Left kidney (tissue), 2 donors: Measurements from ENCODE around the gene FN3K. TPM values are rescaled to one million over a fixed set of nuclear protein-coding genes. Genes with fewer than 3 reads are reported as not detected.
"Not testable (repeated sequence)": the region's sequence is repeated elsewhere in the genome, so short reads cannot be mapped to it uniquely, and the experiment has no call there.

Experiments
- DNase-seq: peaks from one replicate; pipeline ENCODE4 v3.0.0-alpha.2; 2013
- polyA plus RNA-seq: library from polyadenylated mRNA; unstranded; fragments of 120-200 nt; gene quantifications from one replicate; pipeline ENCODE4 v1.2.1, GENCODE V29; 2013; ENCODE audit not compliant: insufficient read length

Gene FN3K
- polyA plus RNA-seq, 1 donor = 29.7 TPM

DNA sequence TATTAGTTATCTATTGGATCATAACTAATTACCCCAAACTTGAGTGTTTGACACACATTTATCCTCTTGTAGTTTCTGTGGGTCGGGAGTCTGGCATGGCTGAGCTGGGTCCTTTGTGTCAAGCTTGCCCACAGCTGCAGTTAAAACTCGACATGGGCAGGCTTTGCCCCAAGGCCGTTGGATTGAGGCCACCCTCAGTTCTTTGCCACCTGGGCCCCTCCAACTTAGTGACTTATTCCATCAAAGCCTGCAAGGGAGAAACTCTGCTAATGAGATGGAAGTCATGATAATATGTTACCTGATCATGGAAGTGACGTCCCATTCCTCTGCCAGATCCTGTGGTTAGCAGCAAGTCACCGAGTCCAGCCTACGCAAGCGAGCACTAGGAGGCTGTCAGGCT lies 33.6 kb downstream of the FN3K start:
- no peak for DNase-seq

DNA sequence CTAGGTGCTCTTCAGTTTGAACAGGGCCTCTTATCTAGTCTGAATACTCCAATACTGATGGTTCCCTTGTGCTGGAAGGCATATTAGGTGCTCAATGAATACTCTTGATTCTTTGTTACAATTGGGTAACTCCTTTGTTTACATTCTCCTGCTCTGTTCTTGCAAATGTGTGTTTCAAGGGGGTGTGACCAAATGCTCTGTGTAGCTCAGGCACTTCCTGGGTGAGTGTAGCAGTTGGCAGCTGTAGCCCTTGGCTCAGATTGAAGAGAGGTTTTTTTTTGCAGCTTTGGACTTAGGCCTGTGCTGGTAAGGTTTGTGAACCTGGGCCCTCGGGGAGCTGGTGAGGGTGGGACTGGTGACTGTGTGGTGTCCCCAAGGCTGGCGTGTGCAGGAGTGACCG lies 36.6 kb downstream of the FN3K start:
- no peak for DNase-seq

DNA sequence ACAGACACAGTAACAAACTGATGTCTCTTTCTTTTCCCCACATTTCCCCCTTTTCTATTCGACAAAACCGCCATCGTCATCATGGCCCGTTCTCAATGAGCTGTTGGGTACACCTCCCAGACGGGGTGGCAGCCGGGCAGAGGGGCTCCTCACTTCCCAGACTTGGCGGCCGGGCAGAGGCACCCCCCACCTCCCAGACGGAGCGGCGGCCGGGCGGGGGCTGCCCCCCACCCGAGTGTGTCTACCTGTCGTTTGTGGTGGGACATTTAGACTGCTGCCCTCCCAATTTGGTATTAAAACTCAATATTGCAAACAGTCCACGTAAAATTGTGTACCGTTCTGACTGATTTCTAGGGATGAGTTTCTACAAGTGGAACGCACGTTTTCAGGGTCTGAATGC lies 39.0 kb downstream of the FN3K start:
- DNase-seq = not testable (repeated sequence)

DNA sequence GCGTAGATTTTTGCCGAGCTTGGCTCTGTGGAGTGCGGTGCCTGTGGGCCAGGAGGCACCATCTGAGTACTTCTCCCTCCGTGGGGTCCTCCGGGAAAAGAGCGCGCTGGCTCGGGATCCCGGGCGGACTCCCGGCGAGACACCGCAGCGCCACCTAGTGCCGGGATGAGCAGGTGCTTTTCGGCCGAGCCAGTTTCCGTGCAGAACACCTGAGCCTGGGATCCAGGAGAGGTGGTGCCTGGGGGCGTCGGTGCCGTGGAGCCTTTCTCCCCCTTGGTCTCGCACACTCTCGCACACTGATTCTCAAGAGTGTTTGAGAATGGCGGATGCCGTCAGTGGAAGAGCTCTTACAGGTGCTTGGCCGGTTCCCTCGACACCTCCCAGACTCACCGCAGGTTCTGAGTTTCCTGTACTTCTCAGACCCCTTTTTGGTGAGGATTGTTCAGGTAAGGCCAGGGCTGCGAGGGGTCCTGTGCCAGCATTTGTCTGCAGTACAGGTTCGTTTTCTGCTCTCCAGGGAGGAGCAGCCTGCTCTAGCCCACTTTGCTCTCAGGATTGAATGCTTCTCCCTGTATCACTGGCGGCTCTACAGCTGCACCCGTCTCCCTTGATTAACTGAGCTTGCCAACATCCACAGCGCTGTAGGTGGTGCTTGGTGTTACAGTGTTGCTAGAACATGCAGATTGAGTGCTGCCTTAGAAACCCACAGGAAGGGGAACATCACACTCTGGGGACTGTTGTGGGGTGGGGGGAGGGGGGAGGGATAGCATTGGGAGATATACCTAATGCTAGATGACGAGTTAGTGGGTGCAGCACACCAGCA lies 39.8 kb downstream of the FN3K start:
- no peak for DNase-seq

DNA sequence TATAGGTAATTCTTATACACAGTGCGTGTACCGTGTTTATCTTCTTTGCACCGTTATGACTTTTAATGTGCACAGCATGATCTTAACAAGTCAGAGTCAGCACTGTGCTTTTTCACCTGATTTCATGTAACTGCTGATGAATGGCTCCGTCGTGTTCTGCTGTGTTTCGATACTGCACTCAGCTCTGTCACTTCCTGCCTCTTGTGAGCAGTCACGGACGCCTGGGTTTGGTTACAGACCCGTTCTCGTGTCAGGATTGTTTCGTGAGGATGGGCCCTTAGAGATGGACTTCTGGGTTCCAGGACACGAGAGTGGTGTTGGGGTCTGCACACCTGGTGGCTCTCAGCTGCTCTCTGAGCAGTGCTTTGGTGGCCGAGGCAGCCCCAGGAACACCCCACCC lies 41.0 kb downstream of the FN3K start:
- DNase-seq = no peak

DNA sequence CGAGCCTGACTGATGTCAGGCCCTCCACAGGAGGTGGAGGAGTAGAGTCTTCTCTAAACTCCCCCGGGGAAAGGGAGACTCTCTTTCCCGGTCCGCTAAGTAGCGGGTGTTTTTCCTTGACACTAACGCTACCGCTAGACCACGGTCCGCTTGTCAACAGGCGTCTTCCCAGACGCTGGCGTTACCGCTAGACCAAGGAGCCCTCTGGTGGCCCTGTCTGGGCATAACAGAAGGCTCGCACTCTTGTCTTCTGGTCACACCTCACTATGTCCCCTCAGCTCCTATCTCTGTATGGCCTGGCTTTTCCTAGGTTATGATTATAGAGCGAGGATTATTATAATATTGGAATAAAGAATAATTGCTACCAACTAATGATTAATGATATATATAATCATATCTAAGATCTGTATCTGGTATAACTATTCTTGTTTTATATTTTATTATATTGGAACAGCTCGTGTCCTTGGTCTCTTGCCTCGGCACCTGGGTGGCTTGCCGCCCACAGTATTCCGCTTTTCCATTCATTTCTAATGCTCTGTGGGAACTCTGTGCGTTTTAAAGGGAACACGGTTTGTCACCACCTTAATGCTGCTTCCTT lies 42.5 kb downstream of the FN3K start:
- DNase-seq = not testable (repeated sequence)

DNA sequence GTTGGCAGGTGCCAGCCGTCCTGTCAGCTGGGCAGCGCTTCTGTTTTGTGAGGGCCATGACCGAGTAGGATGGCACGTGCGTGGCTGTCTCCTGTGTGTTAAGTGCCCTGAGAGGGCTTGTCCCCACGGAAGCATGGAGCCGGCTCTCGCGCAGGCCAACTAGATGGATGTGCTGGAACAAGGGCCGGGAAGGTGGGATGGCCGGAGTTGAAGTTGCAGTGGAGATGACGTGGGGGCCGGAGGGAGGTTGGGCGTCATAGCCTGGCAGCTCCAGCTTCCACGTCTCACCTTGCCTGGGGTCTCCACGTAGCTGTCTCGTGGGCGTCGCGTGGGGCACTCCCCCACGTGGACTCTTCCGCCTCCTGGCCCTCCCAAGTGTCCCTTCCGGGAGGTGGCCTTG lies 44.1 kb downstream of the FN3K start:
- no peak for DNase-seq

DNA sequence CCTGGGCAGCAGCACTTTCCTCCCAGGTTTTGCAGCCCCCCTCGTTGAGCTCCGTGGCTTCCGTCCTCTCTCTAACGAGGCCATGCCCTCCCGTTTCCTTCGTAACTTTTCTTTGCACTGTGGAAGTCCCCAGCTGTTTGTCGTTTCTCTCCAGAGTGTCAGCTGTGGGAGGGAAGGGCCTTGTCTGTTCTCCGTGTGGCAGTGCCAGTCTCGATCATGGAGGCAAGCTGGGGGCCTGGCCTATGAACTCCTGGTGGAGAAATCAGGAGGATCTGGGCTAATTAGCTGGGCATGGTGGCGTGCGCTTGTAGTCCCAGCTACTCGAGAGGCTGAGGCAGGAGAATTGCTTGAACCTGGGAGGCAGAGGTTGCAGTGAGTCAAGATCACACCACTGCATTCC lies 44.8 kb downstream of the FN3K start:
- DNase-seq = no peak

DNA sequence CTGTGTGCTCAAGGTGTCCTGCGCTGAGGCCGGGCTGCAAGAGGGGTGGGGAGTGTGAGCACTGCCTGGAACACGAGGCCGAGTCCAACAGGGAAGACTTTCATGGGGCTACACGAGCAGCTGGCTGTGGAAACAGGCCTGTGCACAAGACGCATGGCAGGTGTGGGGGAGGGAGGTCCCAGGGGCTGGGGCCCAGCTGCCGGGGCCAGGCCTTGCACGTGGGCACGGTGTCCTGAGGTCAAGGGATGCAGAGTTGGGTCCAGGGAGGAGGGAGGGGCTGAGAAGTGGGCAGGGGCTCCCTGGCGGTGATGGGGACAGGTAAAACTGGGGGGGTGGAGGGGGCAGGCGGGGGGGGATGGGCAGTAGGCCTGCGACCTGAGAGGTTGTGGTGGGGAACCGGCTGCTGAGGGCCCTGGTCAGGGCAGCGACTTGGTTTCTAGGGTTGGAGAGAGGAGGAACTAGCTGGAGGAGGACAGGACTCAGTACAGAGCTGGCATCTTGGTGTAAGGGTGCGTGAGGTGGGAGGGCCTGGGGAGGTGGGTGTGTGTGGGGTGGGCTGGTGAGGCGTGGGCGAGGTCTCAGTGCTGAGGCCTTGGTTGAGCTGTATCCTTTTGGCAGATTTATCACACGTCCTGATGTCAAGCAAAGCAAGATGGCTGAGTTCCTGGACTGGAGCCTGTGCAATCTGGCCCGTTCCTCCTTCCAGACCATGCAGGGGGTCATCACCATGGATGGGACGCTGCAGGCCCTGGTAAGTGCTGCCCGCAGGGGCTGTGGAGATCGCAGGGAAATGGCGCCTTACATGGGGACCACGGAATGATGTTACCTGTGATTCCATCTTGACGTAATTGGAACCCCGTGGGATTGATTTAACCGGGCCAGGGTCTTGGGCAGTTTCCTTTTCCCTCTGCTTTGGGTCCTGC lies 45.8 kb downstream of the FN3K start:
- DNase-seq = no peak

DNA sequence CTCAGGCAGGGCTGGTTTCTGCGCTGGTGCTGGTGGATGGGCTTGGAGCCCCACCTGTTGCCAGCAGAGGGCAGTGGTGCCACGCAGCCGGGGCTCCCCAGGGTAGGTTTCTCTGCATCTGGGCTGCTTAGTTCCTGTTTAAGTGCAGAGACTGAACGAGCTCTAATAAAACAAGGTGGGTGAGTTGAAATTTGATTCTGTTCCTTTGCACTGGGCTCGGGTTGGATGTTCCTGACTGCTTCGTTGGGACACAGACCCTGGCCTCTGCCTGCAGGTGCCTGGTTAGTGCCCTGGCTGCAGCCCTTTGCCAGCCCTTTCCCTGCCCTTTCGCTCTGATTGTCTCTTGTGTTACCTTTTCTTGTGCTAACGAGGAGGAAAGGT lies 46.5 kb downstream of the FN3K start:
- peak; percentile 84 for DNase-seq

DNA sequence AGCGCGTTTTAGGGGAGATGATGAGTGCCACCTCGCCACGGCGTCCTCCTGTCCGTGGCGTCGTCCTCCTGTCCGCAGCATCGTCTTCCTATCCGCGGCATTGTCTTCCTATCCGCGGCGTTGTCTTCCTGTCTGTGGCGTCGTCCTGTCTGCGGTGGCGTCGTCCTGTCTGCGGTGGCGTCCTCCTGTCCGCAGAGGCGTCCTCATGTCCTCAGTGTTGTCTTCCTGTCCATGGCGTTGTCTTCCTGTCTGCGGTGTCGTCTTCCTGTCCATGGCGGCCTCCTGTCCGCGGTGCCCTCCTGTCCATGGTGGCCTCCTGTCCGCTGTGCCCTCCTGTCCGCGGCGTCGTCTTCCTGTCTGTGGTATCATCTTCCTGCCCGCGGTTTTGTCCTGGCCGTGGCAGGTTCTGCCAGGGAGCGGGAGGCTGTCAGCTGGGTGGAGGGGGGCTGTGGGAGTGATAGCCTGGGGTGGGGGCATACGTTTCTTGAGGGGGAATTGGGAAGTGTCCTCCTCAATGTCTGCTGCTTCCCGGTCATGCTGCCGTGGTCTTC lies 47.3 kb downstream of the FN3K start:
- DNase-seq = no peak

DNA sequence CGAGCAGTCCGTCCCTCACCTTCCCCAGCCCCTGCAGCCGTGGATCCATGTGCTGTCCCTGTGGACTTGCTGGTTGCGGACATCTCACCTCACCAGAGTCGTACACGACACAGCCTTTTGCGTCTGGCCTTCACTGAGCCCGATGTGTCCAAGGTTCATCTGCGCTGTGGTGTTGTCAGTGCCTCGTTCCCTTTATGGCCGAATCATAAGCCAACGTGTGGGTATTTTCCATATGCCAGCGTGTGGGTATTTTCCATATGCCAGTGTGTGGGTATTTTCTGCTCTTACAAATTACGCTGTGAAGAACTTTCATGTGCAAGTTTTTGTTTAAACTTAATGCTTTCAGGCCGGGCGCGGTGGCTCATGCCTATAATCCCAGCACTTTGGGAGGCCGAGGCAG lies 48.1 kb downstream of the FN3K start:
- no peak for DNase-seq

DNA sequence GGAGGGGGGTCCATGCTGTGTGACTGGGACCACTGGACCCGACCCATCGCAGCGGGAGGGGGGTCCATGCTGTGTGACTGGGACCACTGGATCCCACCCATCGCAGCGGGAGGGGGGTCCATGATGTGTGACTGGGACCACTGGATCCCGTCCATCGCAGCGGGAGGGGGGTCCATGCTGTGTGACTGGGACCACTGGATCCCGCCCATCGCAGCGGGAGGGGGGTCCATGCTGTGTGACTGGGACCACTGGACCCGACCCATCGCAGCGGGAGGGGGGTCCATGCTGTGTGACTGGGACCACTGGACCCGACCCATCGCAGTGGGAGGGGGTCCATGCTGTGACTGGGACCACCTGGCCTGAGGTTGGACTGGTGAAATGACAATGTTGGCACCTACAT lies 50.2 kb downstream of the FN3K start:
- not testable (repeated sequence) for DNase-seq

DNA sequence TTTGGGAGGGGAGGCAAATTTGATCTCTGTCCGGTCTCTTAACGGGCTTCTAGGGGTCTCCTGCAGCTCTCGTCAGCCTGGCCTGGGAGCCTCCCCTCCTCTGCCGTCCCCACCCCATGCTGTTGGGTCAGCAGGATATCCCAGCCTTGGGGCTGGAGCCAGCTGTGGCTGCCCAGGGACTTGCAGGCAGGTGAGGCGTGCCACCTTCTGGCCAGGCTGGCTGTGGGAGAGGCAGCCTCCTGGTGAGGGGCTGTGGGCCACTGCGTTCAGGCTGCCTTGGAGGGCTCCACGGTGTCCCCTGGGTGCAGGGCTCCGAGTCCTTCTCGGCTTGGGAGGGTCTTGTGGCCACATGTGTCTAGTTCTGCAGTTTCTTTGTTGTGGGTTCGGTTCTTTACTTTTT lies 51.0 kb downstream of the FN3K start:
- no peak for DNase-seq

DNA sequence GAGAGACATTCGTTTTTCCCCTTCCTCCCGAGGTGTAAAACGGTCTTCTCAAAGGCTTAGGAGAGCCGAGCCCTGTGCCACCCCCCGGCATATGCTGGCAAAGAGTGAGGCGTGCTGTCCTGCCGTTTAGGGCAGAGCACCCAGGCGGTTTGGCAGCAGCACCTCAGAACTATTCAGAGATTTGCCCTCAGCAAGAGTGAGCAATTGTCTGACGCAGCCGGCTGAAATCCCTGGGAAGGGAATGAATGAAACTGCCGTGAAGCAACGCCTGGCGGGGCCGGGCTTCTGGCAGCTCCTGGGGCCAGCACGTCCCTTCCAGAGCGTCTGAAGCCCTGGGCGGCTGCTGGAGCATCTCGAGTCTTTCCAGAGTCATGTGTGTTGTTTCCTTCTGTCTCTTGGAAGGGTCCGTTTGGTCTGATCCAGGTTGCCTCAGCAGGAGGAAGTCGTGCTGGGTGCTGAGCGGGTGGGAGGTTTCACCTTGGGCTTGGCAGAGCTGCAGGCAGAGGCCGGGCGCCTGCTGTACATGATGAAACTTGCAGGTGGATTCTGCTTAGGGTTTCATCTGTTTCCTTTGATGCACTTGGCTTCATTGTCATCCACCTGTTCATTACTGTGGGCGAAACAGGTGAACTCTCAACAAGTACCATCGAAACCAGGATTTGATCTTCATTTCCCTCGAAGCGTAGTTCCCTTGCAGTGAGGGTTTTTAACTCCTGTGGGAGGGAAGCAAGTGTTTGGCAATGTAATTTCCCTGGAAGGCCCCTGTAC lies 51.9 kb downstream of the FN3K start:
- no peak for DNase-seq

DNA sequence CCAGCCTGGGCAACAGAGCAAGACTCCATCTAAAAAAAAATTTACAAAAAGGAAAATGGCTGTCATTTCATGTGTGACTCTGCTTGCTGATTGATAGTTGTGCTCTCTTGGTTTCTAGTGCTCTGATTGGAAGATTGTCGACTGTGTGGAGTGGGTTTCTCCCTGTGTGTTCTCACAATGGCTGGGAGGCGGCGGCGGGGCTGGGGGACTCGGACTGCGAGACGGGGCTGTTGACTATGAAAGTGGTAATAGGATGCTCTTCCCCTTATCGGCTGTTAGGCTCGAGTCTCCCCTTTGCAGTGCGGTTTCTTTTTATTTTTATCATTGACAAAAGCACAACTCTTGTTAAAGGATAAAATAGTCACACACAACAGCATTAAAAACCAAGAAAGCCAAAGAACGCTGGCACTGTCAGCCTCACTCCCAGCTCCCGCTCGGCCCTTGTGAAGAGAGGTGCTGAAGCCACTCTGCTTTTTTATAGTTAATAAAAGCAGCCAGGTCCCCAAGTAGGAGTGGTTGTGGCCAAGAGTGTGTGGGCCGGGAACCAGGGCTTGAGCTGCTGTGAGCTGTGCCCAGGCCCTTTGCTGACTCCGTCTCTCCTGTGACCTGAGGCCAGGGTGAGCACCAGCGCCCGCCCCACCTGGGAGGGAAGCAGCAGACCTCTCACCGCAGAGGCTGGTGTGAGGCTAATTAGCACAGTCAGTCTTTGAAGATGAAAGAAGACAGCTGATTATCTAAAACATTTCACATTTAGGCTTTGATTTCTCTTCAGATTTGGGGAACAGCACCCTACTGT lies 53.0 kb downstream of the FN3K start:
- no peak for DNase-seq

DNA sequence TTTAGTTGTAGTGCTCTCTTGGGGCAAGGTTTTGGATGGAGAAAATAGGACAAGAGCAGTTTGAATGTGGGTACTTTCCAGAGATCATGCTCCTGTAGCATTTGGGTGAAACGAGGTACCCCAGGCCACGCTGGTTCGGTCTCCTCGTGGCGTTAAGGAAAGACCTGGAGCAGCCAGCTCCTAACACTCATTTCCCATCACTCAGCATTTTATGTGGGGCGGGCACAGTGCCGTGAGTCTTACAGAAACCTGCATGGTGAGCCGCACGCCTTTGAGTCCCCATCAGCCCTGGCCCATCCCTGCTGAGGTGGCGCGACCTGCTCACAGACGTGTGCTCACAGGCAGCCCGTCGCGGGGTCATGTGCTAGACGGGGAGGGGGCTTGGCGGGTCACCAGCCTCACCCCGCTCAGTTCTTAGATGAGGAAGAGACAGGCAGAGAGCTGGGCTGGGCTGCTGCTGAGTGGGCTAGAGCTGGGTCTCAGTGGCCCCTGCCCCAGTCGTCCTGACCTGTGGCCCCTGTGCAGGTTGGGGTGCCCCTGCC lies 53.7 kb downstream of the FN3K start:
- no peak for DNase-seq

DNA sequence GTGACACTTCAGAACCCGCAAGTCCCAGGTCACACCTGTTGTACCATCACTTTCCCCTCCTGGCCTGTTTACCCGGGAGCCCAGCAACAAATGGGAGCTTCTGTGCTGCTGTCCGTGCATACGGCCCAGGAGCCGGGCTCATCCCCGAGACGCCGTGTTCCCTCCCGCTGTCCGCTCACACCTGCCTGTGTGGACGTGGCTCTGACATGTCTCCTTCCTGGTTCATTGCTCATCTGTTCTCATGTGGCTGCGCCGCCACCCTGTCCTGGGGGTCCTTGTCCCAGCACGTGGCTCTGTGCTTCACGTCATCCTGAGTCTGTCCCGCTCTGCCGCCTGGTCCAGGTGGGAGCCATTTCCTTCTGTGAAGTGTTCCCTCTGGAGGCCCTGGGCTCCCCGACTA lies 54.4 kb downstream of the FN3K start:
- DNase-seq = no peak

DNA sequence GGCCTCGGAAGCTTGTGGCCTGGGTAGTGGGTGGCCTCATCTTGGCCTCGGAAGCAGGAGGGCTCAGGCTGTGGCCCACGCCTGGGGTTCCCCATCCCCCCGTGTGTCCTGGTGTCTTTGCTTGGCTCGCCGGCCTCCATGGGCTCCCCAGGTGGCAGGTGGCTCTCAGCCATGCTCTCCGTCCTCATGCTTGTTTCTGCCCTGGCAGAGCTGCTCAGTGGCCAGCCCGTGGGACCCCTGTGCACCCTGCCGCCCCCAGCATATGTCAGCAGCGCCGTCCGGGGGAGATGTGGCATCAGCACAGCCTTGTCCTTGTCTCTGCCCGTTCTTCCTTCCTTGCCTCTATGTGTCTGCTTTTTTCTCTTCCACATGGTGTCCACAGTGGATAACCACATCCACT lies 55.0 kb downstream of the FN3K start:
- no peak for DNase-seq

DNA sequence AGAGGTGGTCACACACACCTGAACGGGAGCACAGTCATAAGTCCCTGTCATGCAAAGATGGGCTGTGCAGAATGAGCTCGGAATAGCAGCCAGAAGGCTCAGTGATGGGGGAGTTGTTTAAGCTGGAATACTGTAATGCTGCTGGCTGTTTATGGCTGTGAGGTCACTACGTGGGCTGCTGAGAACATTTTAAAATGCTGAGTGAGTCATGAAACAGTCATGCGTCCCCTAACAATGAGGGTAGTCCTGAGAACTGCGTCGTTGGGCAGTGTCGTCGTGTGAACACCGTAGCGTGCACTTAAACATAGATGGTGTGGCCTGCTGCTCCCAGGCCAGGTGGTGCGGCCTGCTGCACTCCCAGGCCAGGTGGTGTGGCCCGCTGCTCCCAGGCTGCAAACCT lies 56.1 kb downstream of the FN3K start:
- DNase-seq = peak; percentile 53
